ENCODE results near the gene CLTA. TPM values are rescaled to one million over a fixed set of nuclear protein-coding genes. Genes with fewer than 3 reads are reported as not detected.
"Not testable (repeated sequence)": the region's sequence is repeated elsewhere in the genome, so short reads cannot be mapped to it uniquely, and the experiment has no call there.

Gene CLTA
- total RNA-seq, 2 experiments from 2014 or later: 139 to 144 TPM

DNA sequence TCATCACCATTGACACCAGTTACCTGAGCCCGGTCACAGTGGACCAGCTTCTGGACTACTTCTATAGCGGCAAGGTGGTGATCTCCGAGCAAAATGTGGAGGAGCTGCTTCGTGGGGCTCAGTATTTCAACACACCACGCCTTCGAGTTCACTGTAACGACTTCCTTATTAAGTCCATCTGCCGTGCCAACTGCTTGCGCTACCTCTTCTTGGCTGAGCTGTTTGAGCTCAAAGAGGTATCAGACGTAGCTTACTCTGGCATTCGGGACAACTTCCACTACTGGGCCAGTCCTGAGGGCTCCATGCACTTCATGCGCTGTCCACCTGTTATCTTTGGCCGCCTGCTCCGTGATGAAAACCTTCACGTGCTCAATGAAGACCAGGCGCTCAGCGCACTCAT is 21.0 kb upstream of the CLTA start:
- no peak overlapping the region for H3K27ac Mint-ChIP-seq
- no peaks in the 10 kb centered on the region for H3K36me3 Mint-ChIP-seq
- peaks cover 6% of the 10 kb centered on the region for H3K4me1 Mint-ChIP-seq (ENCODE audit: low read depth)
- CTCF ChIA-PET: interaction anchor here (0.8 to 11.4 kb wide), 5 partner anchors 10 to 66 kb away, joined by 3 to 341 read pairs (median 3); partner anchors contain the start of gene CLTA
- H3K27me3 Mint-ChIP-seq: no peaks in the 10 kb centered on the region
- no peak for DNase-seq
- POLR2A ChIA-PET: no interaction called here
- intact Hi-C loops (cut with micrococcal nuclease): no loop called here
- H3K9me3 Mint-ChIP-seq: no peaks in the 10 kb centered on the region
- no peak overlapping the region for H3K4me3 Mint-ChIP-seq

DNA sequence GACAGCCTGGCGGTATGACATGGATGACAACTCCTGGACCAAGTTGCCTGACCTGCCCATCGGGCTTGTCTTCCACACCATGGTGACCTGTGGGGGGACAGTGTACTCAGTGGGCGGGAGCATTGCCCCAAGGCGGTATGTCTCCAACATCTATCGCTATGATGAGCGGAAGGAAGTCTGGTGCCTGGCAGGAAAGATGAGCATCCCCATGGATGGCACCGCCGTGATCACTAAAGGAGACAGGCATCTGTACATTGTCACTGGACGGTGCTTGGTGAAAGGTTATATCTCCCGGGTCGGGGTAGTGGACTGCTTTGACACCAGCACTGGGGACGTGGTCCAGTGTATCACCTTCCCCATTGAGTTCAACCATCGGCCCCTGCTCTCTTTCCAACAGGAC is 20.2 kb upstream of the CLTA start:
- H3K9me3 Mint-ChIP-seq: no peaks in the 10 kb centered on the region
- intact Hi-C loops (cut with micrococcal nuclease): no loop called here

GRCh38 chr9:36173861-36174260 is 16.9 kb upstream of the CLTA start:
- intact Hi-C loops (cut with micrococcal nuclease): no loop called here
- H3K4me3 Mint-ChIP-seq: no peak overlapping the region
- ChIA-PET CTCF (no interaction called here), POLR2A (interaction anchor here (0.6 kb wide), 1 partner anchor 71 kb away, joined by 3 read pairs; no protein-coding TSS in a partner anchor)
- no peak for DNase-seq
- H3K27ac Mint-ChIP-seq: no peak overlapping the region
- no peaks in the 10 kb centered on the region for H3K36me3 Mint-ChIP-seq
- no peaks in the 10 kb centered on the region for H3K27me3 Mint-ChIP-seq
- H3K4me1 Mint-ChIP-seq (ENCODE audit: low read depth): no peaks in the 10 kb centered on the region
- no peaks in the 10 kb centered on the region for H3K9me3 Mint-ChIP-seq

More for the DNA sequence above, 20.2 kb upstream of the CLTA start:
- ChIA-PET CTCF (interaction anchor here (1.4 to 11.4 kb wide), 2 partner anchors 67 to 68 kb away, joined by 6 to 341 read pairs; no protein-coding TSS in a partner anchor), POLR2A (no interaction called here)
- H3K4me3 Mint-ChIP-seq: no peak overlapping the region
- H3K27me3 Mint-ChIP-seq: no peaks in the 10 kb centered on the region
- H3K27ac Mint-ChIP-seq: no peak overlapping the region
- no peaks in the 10 kb centered on the region for H3K36me3 Mint-ChIP-seq
- no peak for DNase-seq
- peaks cover 6% of the 10 kb centered on the region for H3K4me1 Mint-ChIP-seq (ENCODE audit: low read depth)

GRCh38 chr9:36174271-36174670 is 16.4 kb upstream of the CLTA start:
- ChIA-PET CTCF (no interaction called here), POLR2A (interaction anchor here (0.6 kb wide), 1 partner anchor 71 kb away, joined by 3 read pairs; no protein-coding TSS in a partner anchor)

GRCh38 chr9:36174731-36175130 is 16.0 kb upstream of the CLTA start:
- ChIA-PET POLR2A (no interaction called here), CTCF (interaction anchor here (2.0 kb wide), 1 partner anchor 8 kb away, joined by 5 read pairs; no protein-coding TSS in a partner anchor)
- Mint-ChIP-seq H3K27ac (no peak overlapping the region), H3K9me3 (peaks cover 2% of the 10 kb centered on the region), H3K4me3 (no peak overlapping the region), H3K36me3 (no peaks in the 10 kb centered on the region), H3K27me3 (no peaks in the 10 kb centered on the region), H3K4me1 (ENCODE audit: low read depth) (no peaks in the 10 kb centered on the region)
- no peak for DNase-seq
- intact Hi-C loops (cut with micrococcal nuclease): no loop called here

More at GRCh38 chr9:36174271-36174670, 16.4 kb upstream of the CLTA start:
- Mint-ChIP-seq H3K27ac (no peak overlapping the region), H3K9me3 (no peaks in the 10 kb centered on the region), H3K36me3 (no peaks in the 10 kb centered on the region), H3K27me3 (no peaks in the 10 kb centered on the region), H3K4me3 (no peak overlapping the region), H3K4me1 (ENCODE audit: low read depth) (no peaks in the 10 kb centered on the region)
- DNase-seq: no peak
- intact Hi-C loops (cut with micrococcal nuclease): no loop called here

DNA sequence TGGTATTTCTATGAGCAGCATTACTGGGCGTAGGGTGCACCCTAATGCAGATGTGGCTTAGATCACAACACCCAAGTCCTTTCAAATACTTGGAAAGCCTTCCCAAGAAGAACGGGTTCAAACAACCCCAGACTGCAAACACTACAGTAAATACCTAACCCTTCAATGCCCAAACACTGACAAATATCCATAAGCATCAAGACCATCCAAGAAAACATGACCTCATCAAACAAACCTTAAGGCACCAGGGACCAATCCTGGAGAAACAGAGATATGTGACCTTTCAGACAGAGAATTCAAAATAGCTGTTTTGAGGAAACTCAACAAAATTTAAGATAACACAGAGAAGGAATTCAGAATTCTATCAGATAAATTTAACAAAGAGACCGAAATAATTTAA is 15.5 kb upstream of the CLTA start:
- intact Hi-C loops (cut with micrococcal nuclease); H3K27me3 Mint-ChIP-seq; H3K36me3 Mint-ChIP-seq; H3K4me1 Mint-ChIP-seq (ENCODE audit: low read depth); H3K4me3 Mint-ChIP-seq; DNase-seq; POLR2A ChIA-PET; H3K9me3 Mint-ChIP-seq; H3K27ac Mint-ChIP-seq: not testable (repeated sequence)
- CTCF ChIA-PET: interaction anchor here (2.0 kb wide), 1 partner anchor 8 kb away, joined by 5 read pairs; no protein-coding TSS in a partner anchor

- POLR2A ChIA-PET, H3K36me3 Mint-ChIP-seq: not testable (repeated sequence)
Measured at GRCh38 chr9:36176496-36176895, 14.2 kb upstream of the CLTA start.

DNA sequence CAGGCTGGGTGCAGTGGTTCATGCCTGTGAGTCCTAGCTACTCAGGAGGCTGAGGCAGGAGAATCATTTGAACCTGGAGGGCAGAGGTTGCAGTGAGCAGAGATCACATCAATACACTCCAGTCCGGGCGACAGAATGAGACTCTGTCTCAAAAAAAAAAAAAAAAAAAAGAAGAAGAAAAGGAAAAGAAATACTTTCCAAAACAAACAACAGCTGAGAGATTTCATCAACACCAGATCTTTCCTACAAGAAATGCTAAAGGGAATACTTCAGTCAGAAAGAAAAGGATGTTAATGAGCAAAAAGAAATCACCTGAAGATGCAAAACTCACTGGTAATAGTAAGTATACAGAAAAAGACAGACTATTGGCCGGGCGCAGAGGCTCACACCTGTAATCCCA is 13.2 kb upstream of the CLTA start:
- H3K4me1 Mint-ChIP-seq (ENCODE audit: low read depth): no peaks in the 10 kb centered on the region
- H3K9me3 Mint-ChIP-seq: peaks cover 8% of the 10 kb centered on the region
- no peaks in the 10 kb centered on the region for H3K27me3 Mint-ChIP-seq
- no peaks in the 10 kb centered on the region for H3K36me3 Mint-ChIP-seq
- no peak for DNase-seq
- CTCF ChIA-PET: interaction anchor here (1.1 to 3.1 kb wide), 3 partner anchors 11 to 76 kb away, joined by 3 to 9 read pairs (median 4); no protein-coding TSS in a partner anchor
- POLR2A ChIA-PET: no interaction called here
- intact Hi-C loops (cut with micrococcal nuclease): no loop called here
- H3K4me3 Mint-ChIP-seq: no peak overlapping the region
- H3K27ac Mint-ChIP-seq: no peak overlapping the region

More at GRCh38 chr9:36176496-36176895, 14.2 kb upstream of the CLTA start:
- H3K4me3 Mint-ChIP-seq; H3K4me1 Mint-ChIP-seq (ENCODE audit: low read depth); intact Hi-C loops (cut with micrococcal nuclease); DNase-seq; H3K27ac Mint-ChIP-seq; H3K9me3 Mint-ChIP-seq; H3K27me3 Mint-ChIP-seq: not testable (repeated sequence)
- CTCF ChIA-PET: interaction anchor here (2.0 to 3.1 kb wide), 2 partner anchors 10 to 73 kb away, joined by 5 to 9 read pairs; no protein-coding TSS in a partner anchor

- H3K27ac Mint-ChIP-seq; H3K4me3 Mint-ChIP-seq; H3K9me3 Mint-ChIP-seq; H3K27me3 Mint-ChIP-seq; intact Hi-C loops (cut with micrococcal nuclease); H3K4me1 Mint-ChIP-seq (ENCODE audit: low read depth); CTCF ChIA-PET; DNase-seq; POLR2A ChIA-PET; H3K36me3 Mint-ChIP-seq: not testable (repeated sequence)
Measured at GRCh38 chr9:36180243-36180642, 10.5 kb upstream of the CLTA start.

DNA sequence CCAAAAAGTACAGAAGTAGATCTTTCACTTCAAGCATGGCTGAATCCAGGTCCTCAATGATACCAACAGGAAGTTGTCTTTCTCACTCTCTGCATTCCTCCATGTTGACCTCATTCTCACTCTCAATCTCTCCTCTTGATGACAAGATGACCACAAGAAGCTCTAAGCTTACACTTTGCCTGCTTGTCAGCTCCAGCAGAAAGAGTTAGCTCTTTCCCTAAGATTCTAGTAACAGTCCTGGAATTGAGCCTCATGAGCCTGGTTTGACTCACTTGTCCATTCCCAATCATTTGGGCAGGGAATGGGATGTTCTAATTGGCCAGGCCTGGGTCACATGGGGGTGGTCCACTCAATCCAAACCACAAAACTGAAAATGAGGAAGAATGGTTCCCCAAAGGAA is 3.3 kb upstream of the CLTA start:
- Mint-ChIP-seq H3K27me3 (no peaks in the 10 kb centered on the region), H3K27ac (no peak overlapping the region), H3K36me3 (peaks cover 6% of the 10 kb centered on the region), H3K9me3 (no peaks in the 10 kb centered on the region), H3K4me3 (no peak overlapping the region), H3K4me1 (ENCODE audit: low read depth) (peaks cover 17% of the 10 kb centered on the region)
- POLR2A ChIA-PET: no interaction called here
- DNase-seq: no peak
- CTCF ChIA-PET: interaction anchor here (0.9 to 1.1 kb wide), 2 partner anchors 141 to 220 kb away, joined by 3 to 5 read pairs; no protein-coding TSS in a partner anchor
- intact Hi-C loops (cut with micrococcal nuclease): no loop called here

DNA sequence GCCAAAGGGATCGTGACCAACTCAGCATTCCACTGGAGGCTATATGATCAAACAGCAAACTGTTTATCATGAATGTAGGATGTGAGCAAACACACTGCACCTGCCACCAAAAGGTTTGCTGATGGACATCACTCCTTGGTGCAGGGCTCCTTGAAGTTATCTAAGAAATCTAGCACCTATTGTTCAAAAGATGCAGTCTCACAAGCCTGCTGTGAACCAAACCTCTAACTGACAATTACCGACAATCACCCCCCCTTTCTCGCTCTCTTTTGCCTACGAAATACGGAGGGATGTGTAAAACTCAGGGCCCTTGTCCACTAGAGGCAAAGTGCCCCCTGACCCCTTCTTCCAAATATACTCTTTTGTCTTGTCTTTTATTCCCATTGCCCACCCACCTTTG is 2.5 kb upstream of the CLTA start:
- ChIA-PET CTCF (interaction anchor here (1.1 to 4.4 kb wide), 2 partner anchors 141 to 165 kb away, joined by 3 to 45 read pairs; no protein-coding TSS in a partner anchor), POLR2A (interaction anchor here (0.9 kb wide), 1 partner anchor 87 kb away, joined by 3 read pairs; no protein-coding TSS in a partner anchor)
- Mint-ChIP-seq H3K36me3 (peaks cover 6% of the 10 kb centered on the region), H3K27ac (no peak overlapping the region), H3K9me3 (no peaks in the 10 kb centered on the region), H3K4me1 (ENCODE audit: low read depth) (peaks cover 24% of the 10 kb centered on the region), H3K4me3 (no peak overlapping the region), H3K27me3 (no peaks in the 10 kb centered on the region)
- DNase-seq: no peak
- intact Hi-C loops (cut with micrococcal nuclease): no loop called here

- no peak overlapping the region for H3K27ac Mint-ChIP-seq
- intact Hi-C loops (cut with micrococcal nuclease): loop anchor here (1.0 to 5.0 kb wide), 6 partner anchors 19 to 458 kb away; partner anchors contain the start of genes CREB3, GNE, MELK and TLN1
- ChIA-PET POLR2A (interaction anchor here (0.5 to 2.1 kb wide), 14 partner anchors 11 to 569 kb away, joined by 3 to 12 read pairs (median 5); partner anchors contain the start of genes GLIPR2, GNE and RNF38), CTCF (interaction anchor here (0.6 to 4.4 kb wide), 29 partner anchors 11 to 552 kb away, joined by 3 to 45 read pairs (median 5); partner anchors contain the start of genes CCIN, GLIPR2 and GNE)
- H3K9me3 Mint-ChIP-seq: no peaks in the 10 kb centered on the region
- H3K4me3 Mint-ChIP-seq: peak overlapping the region; percentile 94
- peaks cover 19% of the 10 kb centered on the region for H3K36me3 Mint-ChIP-seq
- no peak for DNase-seq
- H3K4me1 Mint-ChIP-seq (ENCODE audit: low read depth): peaks cover 40% of the 10 kb centered on the region
- no peaks in the 10 kb centered on the region for H3K27me3 Mint-ChIP-seq
Measured at GRCh38 chr9:36189976-36190375, 745 bp upstream of the CLTA start.

Data from activated CD4-positive, alpha-beta memory T cell treated with anti-CD3 and anti-CD28 coated beads for 36 hours (primary cell).